ENCODE data around the gene CEP170.
"Not testable (repeated sequence)": the region's sequence is repeated elsewhere in the genome, so short reads cannot be mapped to it uniquely, and the experiment has no call there.

Gene CEP170

GRCh38 chr1:243173758-243174369 is 81.2 kb downstream of the CEP170 start:
- not testable (repeated sequence) for DNase-seq (ENCODE audit: low spot score)

GRCh38 chr1:243164911-243165310 is 90.2 kb downstream of the CEP170 start:
- DNase-seq (ENCODE audit: low spot score): not testable (repeated sequence)

- DNase-seq (ENCODE audit: low spot score): not testable (repeated sequence)
Observed at GRCh38 chr1:243150906-243151305, 104.2 kb downstream of the CEP170 start.

GRCh38 chr1:243149120-243149519 is 106.0 kb downstream of the CEP170 start:
- not testable (repeated sequence) for DNase-seq (ENCODE audit: low spot score)

GRCh38 chr1:243147351-243147750 is 107.7 kb downstream of the CEP170 start:
- not testable (repeated sequence) for DNase-seq (ENCODE audit: low spot score)

- not testable (repeated sequence) for DNase-seq (ENCODE audit: low spot score)
Observed at GRCh38 chr1:243140498-243140897, 114.6 kb downstream of the CEP170 start.

GRCh38 chr1:243122876-243123409 is 132.1 kb downstream of the CEP170 start:
- DNase-seq (ENCODE audit: low spot score): not testable (repeated sequence)

GRCh38 chr1:243121939-243122338 is 133.1 kb downstream of the CEP170 start:
- not testable (repeated sequence) for DNase-seq (ENCODE audit: low spot score)

GRCh38 chr1:243118601-243119322 is 136.3 kb downstream of the CEP170 start:
- not testable (repeated sequence) for DNase-seq (ENCODE audit: low spot score)

- not testable (repeated sequence) for DNase-seq (ENCODE audit: low spot score)
Observed at GRCh38 chr1:243116187-243116586, 138.9 kb downstream of the CEP170 start.

GRCh38 chr1:243114769-243115168 is 140.3 kb downstream of the CEP170 start:
- DNase-seq (ENCODE audit: low spot score): not testable (repeated sequence)

GRCh38 chr1:243114059-243114713 is 140.9 kb downstream of the CEP170 start:
- peak; percentile 41 for DNase-seq (ENCODE audit: low spot score)

GRCh38 chr1:243107171-243107570 is 147.9 kb downstream of the CEP170 start:
- DNase-seq (ENCODE audit: low spot score): not testable (repeated sequence)

- not testable (repeated sequence) for DNase-seq (ENCODE audit: low spot score)
Observed at GRCh38 chr1:243105652-243106332, 149.3 kb downstream of the CEP170 start.

GRCh38 chr1:243105104-243105503 is 150.0 kb downstream of the CEP170 start:
- not testable (repeated sequence) for DNase-seq (ENCODE audit: low spot score)

GRCh38 chr1:243104452-243104851 is 150.6 kb downstream of the CEP170 start:
- not testable (repeated sequence) for DNase-seq (ENCODE audit: low spot score)

- peak; percentile 57 for DNase-seq (ENCODE audit: low spot score)
Observed at GRCh38 chr1:243101551-243102050, 153.5 kb downstream of the CEP170 start.

- not testable (repeated sequence) for DNase-seq (ENCODE audit: low spot score)
Observed at GRCh38 chr1:243087368-243087767, 167.7 kb downstream of the CEP170 start.

Data from AG20443 (cell line).